Thymus (tissue), 11 donors: ENCODE measurements around the gene SEMA3B. TPM values are rescaled to one million over a fixed set of nuclear protein-coding genes. Genes with fewer than 3 reads are reported as not detected.

Experiments
- DNase-seq, 9 donors: peaks; one replicate each; pipeline ENCODE4 v3.0.0-alpha.2; 2013; ENCODE audit warnings: low spot score in 9 of 9, low read depth in 6 of 9, missing footprints in 1 of 9
- H3K27ac ChIP-seq, 2 donors: one replicate each; pipeline ENCODE4 v1.5.1; 2013; ENCODE audit warnings: control low read depth in 1 of 2, low read depth in 1 of 2, low read length in 1 of 2, mild to moderate bottlenecking in 1 of 2, moderate library complexity in 1 of 2
- H3K27me3 ChIP-seq, 2 donors: one replicate each; pipeline ENCODE4 v1.5.1; 2013; ENCODE audit warnings: low read length in 1 of 2; ENCODE audit not compliant: control insufficient read depth in 2 of 2, insufficient read depth in 1 of 2
- H3K36me3 ChIP-seq, 2 donors: one replicate each; pipeline ENCODE4 v1.5.1; 2013; ENCODE audit warnings: low read length in 1 of 2, mild to moderate bottlenecking in 1 of 2, moderate library complexity in 1 of 2; ENCODE audit not compliant: control insufficient read depth in 2 of 2, insufficient read depth in 2 of 2
- H3K4me1 ChIP-seq, 2 donors: one replicate each; pipeline ENCODE4 v1.5.1; 2013; ENCODE audit warnings: low read length in 2 of 2; ENCODE audit not compliant: control insufficient read depth in 2 of 2, insufficient read depth in 2 of 2
- H3K4me3 ChIP-seq, 2 donors: one replicate each; pipeline ENCODE4 v1.5.1; 2013; ENCODE audit warnings: low read length in 2 of 2, control low read depth in 1 of 2, mild to moderate bottlenecking in 1 of 2
- H3K9me3 ChIP-seq, 2 donors: one replicate each; pipeline ENCODE4 v1.5.1; 2013; ENCODE audit warnings: low read length in 1 of 2, mild to moderate bottlenecking in 1 of 2; ENCODE audit not compliant: control insufficient read depth in 2 of 2, insufficient read depth in 1 of 2
- WGBS: extraction: QIAGEN DNeasy Blood & Tissue Kit; methylation state at CpG from one replicate; pipeline ENCODE4 v1.1.7; 2013; 5-methylcytosine and 5-hydroxymethylcytosine counted together
- polyA plus RNA-seq: library from polyadenylated mRNA; stranded (reverse); fragments of 200-250 nt; gene quantifications from one replicate; pipeline ENCODE4 v1.2.3, GENCODE V29; 2013
- total RNA-seq: library from RNA; stranded (reverse); fragments of 120-200 nt; gene quantifications from one replicate; pipeline ENCODE4 v1.2.4, GENCODE V29; 2013
- donor health status: healthy.

The SEMA3B gene
- total and polyA plus RNA-seq, 2 donors = 0.66 to 4.8 TPM

DNA sequence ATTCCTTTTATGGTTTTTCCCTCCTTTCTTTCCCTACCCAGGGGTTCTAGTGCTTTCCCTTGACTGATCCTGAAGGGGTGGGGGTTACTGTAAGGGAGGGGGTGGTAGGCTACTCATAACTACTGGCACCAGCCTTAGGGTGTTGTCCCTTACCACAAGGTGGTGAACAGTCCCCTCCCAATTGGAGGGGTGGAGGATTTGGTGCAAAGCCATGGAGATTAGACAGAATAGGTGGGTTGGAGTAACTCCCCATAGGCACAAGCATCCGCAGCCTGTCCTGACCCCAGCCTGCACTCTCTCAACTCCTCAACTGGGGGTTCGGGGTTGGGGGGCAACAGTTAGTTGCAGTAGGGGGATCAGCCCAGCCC, 56.1 kb downstream of the SEMA3B start:
- Histone ChIP-seq H3K27ac (no peak overlapping the region), H3K36me3 (peaks cover 25 to 28% of the 10 kb centered on the region in 2 donors), H3K4me3 (no peak overlapping the region), H3K4me1 (peaks cover 14 to 37% of the 10 kb centered on the region in 2 donors), H3K27me3 (no peaks in the 10 kb centered on the region), H3K9me3 (peaks cover 0 to 4% of the 10 kb centered on the region in 2 donors)
- DNase-seq = no peak
- 95% methylated on average over 2 of the region's 2 CpGs for WGBS

DNA sequence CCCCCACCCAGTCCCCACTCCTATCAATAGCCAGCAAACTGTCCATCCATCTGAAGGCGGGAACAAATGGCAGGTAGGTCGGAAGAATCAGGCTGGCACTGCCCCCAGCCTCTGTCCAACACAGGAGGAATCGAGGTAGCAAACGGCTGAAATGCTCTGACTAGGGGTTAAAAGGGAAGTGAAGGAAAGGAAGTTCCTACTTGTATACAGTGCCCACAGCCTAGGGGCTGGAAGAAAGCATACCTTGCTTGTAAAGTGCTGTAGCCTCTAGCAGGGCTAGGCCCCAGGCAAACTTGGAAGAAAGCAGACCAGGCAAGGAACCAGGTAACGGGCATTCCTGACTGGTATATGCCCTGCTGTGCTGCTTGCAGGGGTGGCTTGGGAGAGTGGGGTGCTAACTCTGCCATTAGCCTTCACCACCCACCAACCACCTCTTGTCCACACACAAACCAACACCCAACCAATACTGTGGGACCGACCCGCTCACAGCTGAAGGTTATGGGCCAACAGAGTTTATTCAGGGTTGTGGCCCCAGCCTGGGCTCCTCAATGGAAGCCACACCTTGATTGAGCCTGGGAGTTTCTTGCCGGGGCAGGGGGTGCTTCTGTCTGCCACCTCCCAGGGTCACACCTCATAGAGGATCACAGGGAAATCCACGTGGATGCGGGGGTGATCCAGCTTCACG, 56.7 kb downstream of the SEMA3B start:
- H3K27ac ChIP-seq = no peak overlapping the region
- H3K36me3 ChIP-seq = peaks cover 30 to 33% of the 10 kb centered on the region in 2 donors
- H3K4me3 ChIP-seq = no peak overlapping the region
- H3K4me1 ChIP-seq = peaks cover 9 to 31% of the 10 kb centered on the region in 2 donors
- H3K27me3 ChIP-seq = no peaks in the 10 kb centered on the region
- 94% methylated on average over 11 of the region's 11 CpGs for WGBS
- peaks cover 0 to 4% of the 10 kb centered on the region in 2 donors for H3K9me3 ChIP-seq
- no peak for DNase-seq

DNA sequence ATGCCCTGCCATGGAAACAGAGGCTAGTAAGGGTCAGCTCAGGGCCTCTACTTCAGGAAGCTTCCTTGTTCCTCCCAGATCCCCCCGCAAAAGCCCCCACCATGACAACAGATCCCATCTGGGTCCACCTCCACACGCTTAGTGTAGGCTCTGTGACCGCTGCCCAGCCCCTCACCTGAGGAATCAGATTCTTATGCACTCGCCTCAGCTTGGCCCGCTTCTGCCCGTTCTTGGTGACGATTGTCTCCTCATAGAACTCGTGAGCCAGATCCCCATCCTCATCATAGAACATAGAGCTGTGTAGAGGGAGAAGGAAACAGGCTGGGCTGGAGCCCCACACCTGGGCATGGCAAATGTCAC, 57.2 kb downstream of the SEMA3B start:
- no peaks in the 10 kb centered on the region for H3K27me3 ChIP-seq
- no peak overlapping the region for H3K4me3 ChIP-seq
- DNase-seq = no peak
- H3K36me3 ChIP-seq = peaks cover 35 to 38% of the 10 kb centered on the region in 2 donors
- peaks cover 9 to 29% of the 10 kb centered on the region in 2 donors for H3K4me1 ChIP-seq
- H3K27ac ChIP-seq = no peak overlapping the region
- H3K9me3 ChIP-seq = peaks cover 0 to 4% of the 10 kb centered on the region in 2 donors
- 96% methylated on average over 8 of the region's 8 CpGs for WGBS

DNA sequence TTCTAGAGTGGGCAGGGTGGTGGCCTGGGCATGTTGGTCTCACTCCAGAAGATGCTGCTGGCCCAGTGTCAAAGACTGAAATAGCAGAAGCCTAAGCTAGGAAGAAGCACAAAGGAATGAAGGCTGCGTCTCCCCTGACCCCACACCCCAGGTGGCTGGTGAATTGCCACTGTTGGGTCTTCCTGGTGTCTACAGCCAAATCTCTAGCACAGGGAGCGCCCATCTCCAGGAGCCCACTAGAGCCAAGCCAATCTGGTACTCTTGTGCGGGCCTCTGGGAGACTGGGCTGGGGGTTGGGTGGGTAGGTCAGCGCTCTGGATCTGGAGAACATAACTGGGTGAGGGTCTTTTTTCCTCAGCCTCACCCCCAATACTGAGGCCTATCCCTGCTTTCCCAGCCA, 58.2 kb downstream of the SEMA3B start:
- peak overlapping the region; percentile 81 to 88 for H3K4me3 ChIP-seq
- H3K4me1 ChIP-seq = peaks cover 7 to 24% of the 10 kb centered on the region in 2 donors
- H3K27me3 ChIP-seq = no peaks in the 10 kb centered on the region
- H3K27ac ChIP-seq = no peak overlapping the region
- peaks cover 44 to 48% of the 10 kb centered on the region in 2 donors for H3K36me3 ChIP-seq
- peaks cover 0 to 4% of the 10 kb centered on the region in 2 donors for H3K9me3 ChIP-seq
- DNase-seq = no peak
- 86% methylated on average over 4 of the region's 4 CpGs for WGBS

Other genes starting within 250 kb of the SEMA3B start
- gene RBM5, start 180.2 kb upstream of the SEMA3B start, total RNA-seq = 142 TPM
- 219 TPM for gene RBM5, start 180.2 kb upstream of the SEMA3B start, polyA plus RNA-seq
- gene SEMA3F, start 113.8 kb upstream of the SEMA3B start, total RNA-seq = 4.4 TPM
- 19.7 TPM for gene SEMA3F, start 113.8 kb upstream of the SEMA3B start, polyA plus RNA-seq
- 0.05 TPM for gene GNAT1, start 77.5 kb upstream of the SEMA3B start, total RNA-seq
- gene GNAT1, start 77.5 kb upstream of the SEMA3B start, polyA plus RNA-seq = 0.05 TPM
- gene SLC38A3, start 63.9 kb upstream of the SEMA3B start, total RNA-seq = 0.05 TPM
- 0.18 TPM for gene SLC38A3, start 63.9 kb upstream of the SEMA3B start, polyA plus RNA-seq
- gene GNAI2, start 32.9 kb upstream of the SEMA3B start, total RNA-seq = 177 TPM
- 187 TPM for gene GNAI2, start 32.9 kb upstream of the SEMA3B start, polyA plus RNA-seq
- not detected for gene LSMEM2, start 9.9 kb downstream of the SEMA3B start, total RNA-seq
- gene LSMEM2, start 9.9 kb downstream of the SEMA3B start, polyA plus RNA-seq = 0.11 TPM
- 31.0 TPM for gene IFRD2, start 23.3 kb downstream of the SEMA3B start, total RNA-seq
- 52.3 TPM for gene IFRD2, start 23.3 kb downstream of the SEMA3B start, polyA plus RNA-seq
- gene HYAL3, start 30.3 kb downstream of the SEMA3B start, total RNA-seq = 2.5 TPM
- gene HYAL3, start 30.3 kb downstream of the SEMA3B start, polyA plus RNA-seq = 2.5 TPM
- 6.4 TPM for gene NAA80, start 30.3 kb downstream of the SEMA3B start, total RNA-seq
- gene NAA80, start 30.3 kb downstream of the SEMA3B start, polyA plus RNA-seq = 23.7 TPM
- 0.09 TPM for gene HYAL1, start 34.4 kb downstream of the SEMA3B start, total RNA-seq
- 1.8 TPM for gene HYAL1, start 34.4 kb downstream of the SEMA3B start, polyA plus RNA-seq
- 15.2 TPM for gene HYAL2, start 53.6 kb downstream of the SEMA3B start, total RNA-seq
- 32.7 TPM for gene HYAL2, start 53.6 kb downstream of the SEMA3B start, polyA plus RNA-seq
- 23.6 TPM for gene TUSC2, start 59.1 kb downstream of the SEMA3B start, total RNA-seq
- 27.5 TPM for gene TUSC2, start 59.1 kb downstream of the SEMA3B start, polyA plus RNA-seq
- 17.6 TPM for gene RASSF1, start 71.7 kb downstream of the SEMA3B start, total RNA-seq
- 40.3 TPM for gene RASSF1, start 71.7 kb downstream of the SEMA3B start, polyA plus RNA-seq
- gene ZMYND10, start 76.6 kb downstream of the SEMA3B start, total RNA-seq = 0.66 TPM
- gene ZMYND10, start 76.6 kb downstream of the SEMA3B start, polyA plus RNA-seq = 5.5 TPM
- 30.9 TPM for gene NPRL2, start 81.6 kb downstream of the SEMA3B start, total RNA-seq
- 24.5 TPM for gene NPRL2, start 81.6 kb downstream of the SEMA3B start, polyA plus RNA-seq
- gene CYB561D2, start 81.7 kb downstream of the SEMA3B start, total RNA-seq = 20.4 TPM
- gene CYB561D2, start 81.7 kb downstream of the SEMA3B start, polyA plus RNA-seq = 28.5 TPM
- 17.3 TPM for gene TMEM115, start 90.4 kb downstream of the SEMA3B start, total RNA-seq
- gene TMEM115, start 90.4 kb downstream of the SEMA3B start, polyA plus RNA-seq = 21.9 TPM
- gene CACNA2D2, start 234.5 kb downstream of the SEMA3B start, total RNA-seq = 0.57 TPM
- gene CACNA2D2, start 234.5 kb downstream of the SEMA3B start, polyA plus RNA-seq = 1.5 TPM